Loucy (cell line): ENCODE data around the gene IP6K3.

Experiments
- H2AFZ ChIP-seq: fragments of 200-600 bp; sonication (generic); 2 replicates; pipeline ENCODE4 v1.6.0; 2016; ENCODE audit warnings: antibody characterized with exemption, mild to moderate bottlenecking, low read length, moderate library complexity
- H3F3A ChIP-seq: fragments of 200-600 bp; 2 replicates; pipeline ENCODE4 v1.6.0; 2016; ENCODE audit warnings: antibody characterized with exemption, low read depth, mild to moderate bottlenecking
- H3K27me3 ChIP-seq: fragments of 200-600 bp; sonication (generic); 2 replicates; pipeline ENCODE4 v1.6.1; 2014; ENCODE audit warnings: low read length, mild to moderate bottlenecking; ENCODE audit not compliant: insufficient read depth, poor library complexity, severe bottlenecking
- H3K36me3 ChIP-seq: fragments of 200-600 bp; sonication (generic); 2 replicates; pipeline ENCODE4 v1.6.1; 2016; ENCODE audit warnings: low read length; ENCODE audit not compliant: insufficient read depth
- H3K4me1 ChIP-seq: fragments of 200-600 bp; sonication (generic); 2 replicates; pipeline ENCODE4 v1.5.1; 2014; ENCODE audit warnings: low read length, mild to moderate bottlenecking; ENCODE audit not compliant: insufficient read depth, poor library complexity, severe bottlenecking
- H3K4me2 ChIP-seq: fragments of 200-600 bp; sonication (generic); 2 replicates; pipeline ENCODE4 v1.6.0; 2014; ENCODE audit warnings: antibody characterized with exemption, low read length, low read depth, mild to moderate bottlenecking; ENCODE audit not compliant: poor library complexity, severe bottlenecking
- H3K4me3 ChIP-seq: fragments of 200-600 bp; sonication (generic); 2 replicates; pipeline ENCODE4 v1.5.1; 2014; ENCODE audit warnings: low read length, mild to moderate bottlenecking, mixed read lengths; ENCODE audit not compliant: poor library complexity, severe bottlenecking
- H3K79me2 ChIP-seq: fragments of 200-600 bp; sonication (generic); 2 replicates; pipeline ENCODE4 v1.6.1; 2014; ENCODE audit warnings: low read length; ENCODE audit not compliant: insufficient read depth
- H3K9ac ChIP-seq: fragments of 200-600 bp; sonication (generic); 2 replicates; pipeline ENCODE4 v1.6.0; 2014; ENCODE audit warnings: mild to moderate bottlenecking, low read depth, low read length, moderate library complexity; ENCODE audit not compliant: poor library complexity, severe bottlenecking
- H3K9me2 ChIP-seq: fragments of 200-600 bp; sonication (generic); replicated peaks from 2 replicates; pipeline ENCODE4 v1.6.1; 2016; ENCODE audit warnings: low read depth, low read length, mixed read lengths
- H3K9me3 ChIP-seq: fragments of 200-600 bp; sonication (generic); 2 replicates; pipeline ENCODE4 v1.6.1; 2014; ENCODE audit warnings: mild to moderate bottlenecking, antibody characterized with exemption, low read length, low read depth; ENCODE audit not compliant: insufficient read depth
- H4K20me1 ChIP-seq: fragments of 200-600 bp; sonication (generic); 2 replicates; pipeline ENCODE4 v1.6.0; 2014; ENCODE audit warnings: antibody characterized with exemption, low read length, mild to moderate bottlenecking; ENCODE audit not compliant: insufficient read depth, poor library complexity, severe bottlenecking
- CTCF ChIP-seq: fragments of 200-600 bp; sonication (generic); conservative IDR thresholded peaks from 2 replicates; pipeline ENCODE4 v1.5.1; 2014; ENCODE audit warnings: mild to moderate bottlenecking, antibody characterized with exemption, low read length
- EZH2phosphoT487 ChIP-seq: fragments of 200-600 bp; IDR thresholded peaks from 2 replicates; pipeline ENCODE4 v1.6.1; 2018; ENCODE audit warnings: antibody characterized with exemption, mild to moderate bottlenecking, moderate library complexity, borderline replicate concordance

Gene IP6K3

GRCh38 chr6:33688451-33689147 is 58.1 kb downstream of the IP6K3 start:
- Histone ChIP-seq H4K20me1 (no peaks in the 10 kb centered on the region), H3K4me2 (no peak overlapping the region), H3K79me2 (no peaks in the 10 kb centered on the region), H2AFZ (no peak overlapping the region), H3K9me3 (no peaks in the 10 kb centered on the region), H3K9ac (no peak overlapping the region), H3F3A (no peaks in the 10 kb centered on the region), H3K4me1 (no peaks in the 10 kb centered on the region), H3K4me3 (no peak overlapping the region), H3K36me3 (peaks cover 81% of the 10 kb centered on the region; the same call in 1 of the 2 replicates), H3K9me2 (no peaks in the 10 kb centered on the region), H3K27me3 (no peaks in the 10 kb centered on the region)
- TF ChIP-seq EZH2phosphoT487 (no peak), CTCF (no peak)

GRCh38 chr6:33688006-33688405 is 58.7 kb downstream of the IP6K3 start:
- H3K9me3 ChIP-seq = no peaks in the 10 kb centered on the region
- no peaks in the 10 kb centered on the region for H3K27me3 ChIP-seq
- H3K4me1 ChIP-seq = no peaks in the 10 kb centered on the region
- H2AFZ ChIP-seq = no peak overlapping the region
- no peaks in the 10 kb centered on the region for H3K79me2 ChIP-seq
- H3K9ac ChIP-seq = no peak overlapping the region
- no peak for TF ChIP-seq EZH2phosphoT487
- TF ChIP-seq CTCF = no peak
- no peaks in the 10 kb centered on the region for H3F3A ChIP-seq
- H3K4me2 ChIP-seq = no peak overlapping the region
- no peak overlapping the region for H3K4me3 ChIP-seq
- peaks cover 80% of the 10 kb centered on the region; the same call in 1 of the 2 replicates for H3K36me3 ChIP-seq
- H3K9me2 ChIP-seq = no peaks in the 10 kb centered on the region
- H4K20me1 ChIP-seq = no peaks in the 10 kb centered on the region

GRCh38 chr6:33686981-33687975 is 59.4 kb downstream of the IP6K3 start:
- Histone ChIP-seq H3K27me3 (no peaks in the 10 kb centered on the region), H3K4me2 (no peak overlapping the region), H2AFZ (no peak overlapping the region), H3K36me3 (peaks cover 73% of the 10 kb centered on the region; the same call in 1 of the 2 replicates), H3F3A (no peaks in the 10 kb centered on the region), H3K79me2 (no peaks in the 10 kb centered on the region), H3K9me3 (no peaks in the 10 kb centered on the region), H3K9ac (no peak overlapping the region), H4K20me1 (no peaks in the 10 kb centered on the region), H3K4me3 (no peak overlapping the region), H3K9me2 (no peaks in the 10 kb centered on the region), H3K4me1 (no peaks in the 10 kb centered on the region)
- no peak for TF ChIP-seq EZH2phosphoT487
- no peak for TF ChIP-seq CTCF
